GM23338 (cell line): ENCODE measurements around the gene DHPS. TPM values are rescaled to one million over a fixed set of nuclear protein-coding genes. Genes with fewer than 3 reads are reported as not detected.

Experiments used
- ATAC-seq: fragments of 200-7000 bp; cut with Tn5 transposase; 3 replicates; pipeline ENCODE4 v1.9.1; 2020
- DNase-seq: peaks from one replicate; pipeline ENCODE4 v3.0.0-alpha.2; 2015; ENCODE audit warnings: low spot score
- H2AFZ ChIP-seq: fragments of 200-600 bp; sonication (generic); 2 replicates; pipeline ENCODE4 v1.8.0; 2016; ENCODE audit warnings: antibody characterized with exemption, mild to moderate bottlenecking, moderate library complexity
- H3F3A ChIP-seq: fragments of 200-600 bp; sonication (generic); replicated peaks from 2 replicates; pipeline ENCODE4 v1.8.0; 2017; ENCODE audit warnings: antibody characterized with exemption, mixed run types, low read depth
- H3K27ac ChIP-seq: fragments of 200-600 bp; sonication (generic); 2 replicates; pipeline ENCODE4 v1.6.1; 2016; ENCODE audit warnings: low read depth
- H3K27me3 ChIP-seq: fragments of 200-600 bp; sonication (generic); 2 replicates; pipeline ENCODE4 v1.8.0; 2016; ENCODE audit warnings: mild to moderate bottlenecking, mixed run types, moderate library complexity; ENCODE audit not compliant: insufficient read depth
- H3K36me3 ChIP-seq: fragments of 200-600 bp; sonication (generic); 2 replicates; pipeline ENCODE4 v1.8.0; 2016; ENCODE audit warnings: mild to moderate bottlenecking; ENCODE audit not compliant: insufficient read depth
- H3K4me1 ChIP-seq: fragments of 200-600 bp; sonication (generic); 2 replicates; pipeline ENCODE4 v1.8.0; 2016; ENCODE audit warnings: mild to moderate bottlenecking, moderate library complexity; ENCODE audit not compliant: insufficient read depth
- H3K4me2 ChIP-seq: fragments of 200-600 bp; sonication (generic); 2 replicates; pipeline ENCODE4 v1.7.1; 2017; ENCODE audit warnings: mixed run types
- H3K4me3 ChIP-seq: fragments of 200-600 bp; sonication (generic); 2 replicates; pipeline ENCODE4 v1.6.1; 2016; ENCODE audit warnings: mixed run types
- H3K79me2 ChIP-seq: fragments of 200-600 bp; sonication (generic); replicated peaks from 2 replicates; pipeline ENCODE4 v1.8.0; 2017; ENCODE audit warnings: mild to moderate bottlenecking; ENCODE audit not compliant: insufficient read depth
- H3K9me2 ChIP-seq: fragments of 200-600 bp; sonication (generic); 2 replicates; pipeline ENCODE4 v1.8.0; 2017; ENCODE audit not compliant: insufficient read depth
- H4K20me1 ChIP-seq: fragments of 200-600 bp; sonication (generic); replicated peaks from 2 replicates; pipeline ENCODE4 v1.8.0; 2017; ENCODE audit warnings: mild to moderate bottlenecking; ENCODE audit not compliant: insufficient read depth
- H3K27ac Mint-ChIP-seq: 2 replicates; pipeline ENCODE4 v1.8.0; 2020; ENCODE audit warnings: inconsistent platforms, mild to moderate bottlenecking, moderate library complexity, mixed read lengths
- H3K27me3 Mint-ChIP-seq: 3 replicates; pipeline ENCODE4 v1.8.0; 2022; ENCODE audit warnings: low read depth, mild to moderate bottlenecking, moderate library complexity, mixed read lengths, inconsistent platforms; ENCODE audit not compliant: insufficient read depth, poor library complexity
- H3K36me3 Mint-ChIP-seq: 3 replicates; pipeline ENCODE4 v1.8.0; 2021; ENCODE audit warnings: low read depth, mild to moderate bottlenecking, inconsistent platforms, moderate library complexity, mixed read lengths
- H3K4me1 Mint-ChIP-seq: 3 replicates; pipeline ENCODE4 v1.8.0; 2020; ENCODE audit warnings: mild to moderate bottlenecking, inconsistent platforms, mixed read lengths
- H3K4me3 Mint-ChIP-seq: 3 replicates; pipeline ENCODE4 v1.8.0; 2021; ENCODE audit warnings: moderate library complexity, mild to moderate bottlenecking, inconsistent platforms, mixed read lengths
- H3K9me3 Mint-ChIP-seq: 3 replicates; pipeline ENCODE4 v1.8.0; 2020; ENCODE audit warnings: moderate library complexity, mild to moderate bottlenecking, inconsistent platforms, mixed read lengths
- CREB1 ChIP-seq: fragments of 250-450 bp; sonication (Bioruptor Pico); IDR thresholded peaks from 2 replicates; pipeline ENCODE4 v1.5.0; 2020; ENCODE audit warnings: low read depth, mild to moderate bottlenecking, moderate library complexity
- CTCF ChIP-seq, 2 experiments: fragments of 200-600 bp in 1 of 2; sonication (generic) in 1 of 2; conservative IDR thresholded peaks; 2 replicates each; pipeline versions ENCODE4 v1.5.1 to v1.6.1; 2016 to 2017; ENCODE audit warnings: antibody characterized with exemption in 2 of 2, low read depth in 2 of 2, mild to moderate bottlenecking in 2 of 2, moderate library complexity in 1 of 2
- EZH2phosphoT487 ChIP-seq: fragments of 200-600 bp; sonication (generic); IDR thresholded peaks from one replicate; pipeline ENCODE4 v1.8.1; 2018; ENCODE audit warnings: antibody characterized with exemption; ENCODE audit not compliant: unreplicated experiment
- JUNB ChIP-seq: IDR thresholded peaks from one replicate; pipeline ENCODE4 v1.6.1; 2016; ENCODE audit warnings: antibody characterized with exemption; ENCODE audit not compliant: unreplicated experiment
- NANOG ChIP-seq: IDR thresholded peaks from 2 replicates; pipeline ENCODE4 v1.6.1; 2016; ENCODE audit warnings: antibody characterized with exemption, borderline replicate concordance
- POLR2AphosphoS5 ChIP-seq: IDR thresholded peaks from 2 replicates; pipeline ENCODE4 v1.6.1; 2016; ENCODE audit warnings: antibody characterized with exemption, low read depth
- polyA plus RNA-seq: library from polyadenylated mRNA; unstranded; fragments of >200 nt; fragmentation: Nextera tagmentation; extraction: Ambion mirVana; gene quantifications from 2 replicates; pipeline ENCODE4 v1.2.1, GENCODE V29; 2016
- total RNA-seq: library from RNA; depleted of rRNA; stranded (reverse); fragments of >200 nt; shearing (Covaris generic); gene quantifications from 2 replicates; pipeline ENCODE4 v1.2.3, GENCODE V29; 2014
- TF ChIP-seq, protein P1 (sequence below): IDR thresholded peaks from 2 replicates; pipeline ENCODE4 v1.6.1; 2016; ENCODE audit warnings: antibody characterized with exemption
- TF ChIP-seq, protein P2 (sequence below): IDR thresholded peaks from one replicate; pipeline ENCODE4 v1.6.1; 2018; ENCODE audit warnings: antibody characterized with exemption; ENCODE audit not compliant: unreplicated experiment

DHPS gene
- total and polyA plus RNA-seq, 2 experiments from 2014 or later = 85.4 to 126 TPM

- ATAC-seq = no peak
- H3K27me3 Mint-ChIP-seq = peaks cover 13% of the 10 kb centered on the region
- H3K4me2 ChIP-seq = no peak within 1 kb of the TSS
- H3K27ac ChIP-seq = no peak within 1 kb of the TSS
- H3K4me1 Mint-ChIP-seq = no peaks in the 10 kb centered on the region
- H3K4me3 Mint-ChIP-seq = no peak within 1 kb of the TSS
- H3K36me3 ChIP-seq = no peaks in the 10 kb centered on the region
- H3F3A ChIP-seq = no peaks in the 10 kb centered on the region
- H3K9me2 ChIP-seq = no peaks in the 10 kb centered on the region
- no peak within 1 kb of the TSS for H2AFZ ChIP-seq
- peak in 1 of 2 experiments; percentile 14; a peak in 1 of 4 replicates for TF ChIP-seq CTCF (conservative IDR thresholded peaks at IDR 0.05; ENCODE audit: low read depth in 2 of 2)
- TF ChIP-seq, protein P1, sequence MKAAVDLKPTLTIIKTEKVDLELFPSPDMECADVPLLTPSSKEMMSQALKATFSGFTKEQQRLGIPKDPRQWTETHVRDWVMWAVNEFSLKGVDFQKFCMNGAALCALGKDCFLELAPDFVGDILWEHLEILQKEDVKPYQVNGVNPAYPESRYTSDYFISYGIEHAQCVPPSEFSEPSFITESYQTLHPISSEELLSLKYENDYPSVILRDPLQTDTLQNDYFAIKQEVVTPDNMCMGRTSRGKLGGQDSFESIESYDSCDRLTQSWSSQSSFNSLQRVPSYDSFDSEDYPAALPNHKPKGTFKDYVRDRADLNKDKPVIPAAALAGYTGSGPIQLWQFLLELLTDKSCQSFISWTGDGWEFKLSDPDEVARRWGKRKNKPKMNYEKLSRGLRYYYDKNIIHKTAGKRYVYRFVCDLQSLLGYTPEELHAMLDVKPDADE = no peak
- H3K27me3 ChIP-seq = no peaks in the 10 kb centered on the region
- H3K4me1 ChIP-seq = no peaks in the 10 kb centered on the region
- H3K4me3 ChIP-seq = no peak within 1 kb of the TSS
- no peaks in the 10 kb centered on the region for H3K79me2 ChIP-seq
- no peak within 1 kb of the TSS for H3K27ac Mint-ChIP-seq
- H3K36me3 Mint-ChIP-seq = no peaks in the 10 kb centered on the region; the same call in 2 of the 3 replicates
- no peak for DNase-seq
- H4K20me1 ChIP-seq = no peaks in the 10 kb centered on the region
- no peaks in the 10 kb centered on the region for H3K9me3 Mint-ChIP-seq
These were observed 6.0 kb upstream of the DHPS start, which contains the start of gene GNG14 for GRCh38 chr19:12687496-12688196. GNG14 (plus strand) TSS chr19:12687998; CDS start chr19:12688049, 51 bp downstream.

DNA sequence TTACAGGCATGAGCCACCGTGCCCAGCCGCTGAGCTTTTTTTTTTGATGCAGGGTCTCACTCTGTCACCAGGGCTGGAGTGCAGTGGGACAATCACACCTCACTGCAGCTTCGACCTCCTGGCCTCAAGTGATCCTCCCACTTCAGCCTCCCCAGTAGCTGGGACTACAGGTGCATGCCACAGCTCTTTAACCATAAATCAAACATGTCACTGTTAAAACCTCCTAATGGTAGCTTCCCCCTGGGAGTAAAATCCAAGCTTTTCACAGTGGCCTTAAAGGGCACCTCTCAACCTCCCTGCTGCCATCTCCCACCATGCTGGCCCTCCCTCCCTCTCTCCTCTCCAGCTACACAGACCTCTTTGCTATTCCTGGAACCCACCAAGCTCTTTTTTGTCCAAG is 4.2 kb upstream of the DHPS start:
- no peaks in the 10 kb centered on the region for H3K36me3 ChIP-seq
- peaks cover 4% of the 10 kb centered on the region for H3K36me3 Mint-ChIP-seq
- no peak overlapping the region for H3K4me2 ChIP-seq
- no peak overlapping the region for H3K27ac ChIP-seq
- H3K79me2 ChIP-seq = no peaks in the 10 kb centered on the region
- no peaks in the 10 kb centered on the region for H3K9me2 ChIP-seq
- peaks cover 19% of the 10 kb centered on the region for H3K27me3 Mint-ChIP-seq
- no peak overlapping the region for H2AFZ ChIP-seq
- H3K4me3 Mint-ChIP-seq = no peak overlapping the region
- H3K9me3 Mint-ChIP-seq = peaks cover 4% of the 10 kb centered on the region; the same call in 1 of the 3 replicates
- H3K4me3 ChIP-seq = no peak overlapping the region
- H3K4me1 Mint-ChIP-seq = peaks cover 2% of the 10 kb centered on the region; the same call in 2 of the 3 replicates
- no peak overlapping the region for H3K27ac Mint-ChIP-seq
- H4K20me1 ChIP-seq = no peaks in the 10 kb centered on the region
- H3K27me3 ChIP-seq = no peaks in the 10 kb centered on the region
- no peaks in the 10 kb centered on the region for H3K4me1 ChIP-seq
- ATAC-seq (no peak), DNase-seq (no peak)
- no peaks in the 10 kb centered on the region for H3F3A ChIP-seq
- no peak for TF ChIP-seq CREB1 (CRISPR knock-in tag)
- TF ChIP-seq, protein P2, sequence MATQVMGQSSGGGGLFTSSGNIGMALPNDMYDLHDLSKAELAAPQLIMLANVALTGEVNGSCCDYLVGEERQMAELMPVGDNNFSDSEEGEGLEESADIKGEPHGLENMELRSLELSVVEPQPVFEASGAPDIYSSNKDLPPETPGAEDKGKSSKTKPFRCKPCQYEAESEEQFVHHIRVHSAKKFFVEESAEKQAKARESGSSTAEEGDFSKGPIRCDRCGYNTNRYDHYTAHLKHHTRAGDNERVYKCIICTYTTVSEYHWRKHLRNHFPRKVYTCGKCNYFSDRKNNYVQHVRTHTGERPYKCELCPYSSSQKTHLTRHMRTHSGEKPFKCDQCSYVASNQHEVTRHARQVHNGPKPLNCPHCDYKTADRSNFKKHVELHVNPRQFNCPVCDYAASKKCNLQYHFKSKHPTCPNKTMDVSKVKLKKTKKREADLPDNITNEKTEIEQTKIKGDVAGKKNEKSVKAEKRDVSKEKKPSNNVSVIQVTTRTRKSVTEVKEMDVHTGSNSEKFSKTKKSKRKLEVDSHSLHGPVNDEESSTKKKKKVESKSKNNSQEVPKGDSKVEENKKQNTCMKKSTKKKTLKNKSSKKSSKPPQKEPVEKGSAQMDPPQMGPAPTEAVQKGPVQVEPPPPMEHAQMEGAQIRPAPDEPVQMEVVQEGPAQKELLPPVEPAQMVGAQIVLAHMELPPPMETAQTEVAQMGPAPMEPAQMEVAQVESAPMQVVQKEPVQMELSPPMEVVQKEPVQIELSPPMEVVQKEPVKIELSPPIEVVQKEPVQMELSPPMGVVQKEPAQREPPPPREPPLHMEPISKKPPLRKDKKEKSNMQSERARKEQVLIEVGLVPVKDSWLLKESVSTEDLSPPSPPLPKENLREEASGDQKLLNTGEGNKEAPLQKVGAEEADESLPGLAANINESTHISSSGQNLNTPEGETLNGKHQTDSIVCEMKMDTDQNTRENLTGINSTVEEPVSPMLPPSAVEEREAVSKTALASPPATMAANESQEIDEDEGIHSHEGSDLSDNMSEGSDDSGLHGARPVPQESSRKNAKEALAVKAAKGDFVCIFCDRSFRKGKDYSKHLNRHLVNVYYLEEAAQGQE = no peak
- TF ChIP-seq CTCF (conservative IDR thresholded peaks at IDR 0.05; ENCODE audit: low read depth in 2 of 2) = no peak
- no peak for TF ChIP-seq POLR2AphosphoS5
- no peak for TF ChIP-seq NANOG
- TF ChIP-seq JUNB = no peak
- TF ChIP-seq EZH2phosphoT487 = no peak
